ENCODE measurements around the gene AGXT.
A peak's percentile ranks its signal among the peaks of the same experiment; 100 is the strongest.
"Not testable (repeated sequence)": the region's sequence is repeated elsewhere in the genome, so short reads cannot be mapped to it uniquely, and the experiment has no call there.

The AGXT gene

DNA sequence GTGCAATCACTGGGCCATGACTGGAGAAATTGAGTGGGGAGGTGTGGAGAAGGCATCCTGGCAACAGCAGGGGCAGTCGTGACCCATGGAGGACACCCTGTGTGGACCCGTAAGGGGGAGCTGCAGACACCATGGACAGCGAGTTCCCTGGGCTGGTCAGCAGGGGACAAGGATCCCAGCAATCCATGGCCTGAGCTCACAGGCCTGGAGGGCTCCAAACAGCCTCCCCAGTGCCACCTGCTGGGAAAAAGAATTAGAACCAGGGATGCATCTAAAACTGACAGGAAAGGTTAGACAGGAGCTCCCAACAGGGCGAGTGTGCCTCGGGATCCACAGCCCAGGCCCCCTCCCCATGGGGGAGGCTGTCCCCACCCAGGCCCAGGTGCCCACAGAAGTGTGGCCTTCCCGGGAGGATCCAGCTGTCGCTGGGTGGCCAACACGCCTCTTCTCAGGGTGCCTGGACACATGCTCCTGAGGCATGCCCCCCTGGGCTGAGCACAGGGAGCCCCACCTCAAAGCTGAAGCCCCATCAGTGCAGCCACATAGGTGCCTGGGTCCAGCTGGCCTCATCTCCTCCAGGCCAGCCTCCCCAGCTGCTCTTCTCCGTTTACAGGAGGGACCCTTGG lies 28.1 kb upstream of the AGXT start:
- peak; percentile 74 for DNase-seq (ENCODE audit: low spot score)

DNA sequence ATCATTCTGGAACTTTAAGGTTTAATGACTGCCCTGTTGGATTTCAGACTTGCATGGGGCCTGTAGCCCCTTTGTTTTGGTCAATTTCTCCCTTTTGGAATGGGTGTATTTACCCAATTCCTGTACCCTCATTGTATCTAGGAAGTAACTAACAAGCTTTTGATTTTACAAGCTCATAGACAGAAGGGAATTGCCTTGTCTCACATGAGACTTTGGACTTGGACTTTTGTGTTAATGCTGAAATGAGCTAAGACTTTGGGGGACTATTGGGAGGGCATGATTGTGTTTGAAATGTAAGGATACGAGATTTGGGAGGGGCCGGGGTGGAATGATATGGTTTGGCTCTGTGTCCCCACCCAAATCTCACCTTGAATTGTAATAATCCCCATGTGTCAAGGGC lies 22.3 kb upstream of the AGXT start:
- not testable (repeated sequence) for DNase-seq (ENCODE audit: low spot score)

DNA sequence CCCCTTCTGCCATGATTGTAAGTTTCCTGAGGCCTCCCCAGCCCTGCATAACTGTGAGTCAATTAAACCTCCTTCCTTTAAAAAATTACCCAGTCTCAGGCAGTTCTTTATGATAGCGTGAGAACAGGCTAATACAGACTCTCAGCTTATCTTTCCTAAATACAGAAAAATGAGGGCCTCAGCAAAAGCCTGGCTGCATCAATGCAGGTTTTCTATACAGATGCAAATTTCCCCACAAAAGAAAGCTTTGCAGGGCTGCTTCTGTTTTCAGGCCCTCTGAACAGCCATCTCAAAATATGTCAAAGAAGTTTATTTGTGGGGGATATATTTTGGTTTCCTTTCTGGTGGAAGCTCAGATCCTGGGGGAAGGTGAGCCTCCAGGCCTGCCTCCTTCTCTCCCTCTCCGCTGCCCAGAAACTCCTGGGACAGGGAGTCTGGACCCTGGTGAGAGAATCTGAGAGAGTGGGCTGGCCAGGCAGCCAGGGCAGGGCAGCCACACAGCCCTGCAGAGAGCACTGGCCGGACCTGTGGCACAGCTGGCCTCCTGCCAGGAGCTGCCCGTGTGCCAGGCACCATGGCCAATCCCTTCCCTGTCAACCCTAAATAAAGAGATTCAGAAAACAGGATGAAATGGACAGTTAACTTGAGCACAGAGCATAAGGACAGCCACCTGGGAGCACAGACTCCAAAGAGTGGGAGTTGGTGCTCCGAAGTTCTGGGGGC lies 21.6 kb upstream of the AGXT start:
- DNase-seq (ENCODE audit: low spot score), result no peak

DNA sequence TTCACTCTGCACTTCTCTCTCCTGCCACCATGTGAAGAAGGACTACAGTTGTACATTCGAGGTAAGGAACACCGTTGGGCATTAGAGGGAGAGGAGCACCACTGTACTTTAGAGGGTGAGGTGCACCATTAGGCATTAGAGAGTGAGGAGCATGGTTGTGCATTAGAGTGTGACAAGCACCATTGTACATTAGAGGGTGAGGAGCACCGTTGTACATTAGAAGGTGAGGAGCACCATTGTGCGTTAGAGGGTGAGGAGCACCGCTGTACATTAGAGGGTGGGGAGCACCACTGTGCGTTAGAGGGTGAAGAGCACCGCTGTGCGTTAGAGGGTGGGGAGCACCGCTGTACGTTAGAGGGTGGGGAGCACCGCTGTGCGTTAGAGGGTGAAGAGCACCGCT lies 20.8 kb upstream of the AGXT start:
- DNase-seq (ENCODE audit: low spot score), result no peak

DNA sequence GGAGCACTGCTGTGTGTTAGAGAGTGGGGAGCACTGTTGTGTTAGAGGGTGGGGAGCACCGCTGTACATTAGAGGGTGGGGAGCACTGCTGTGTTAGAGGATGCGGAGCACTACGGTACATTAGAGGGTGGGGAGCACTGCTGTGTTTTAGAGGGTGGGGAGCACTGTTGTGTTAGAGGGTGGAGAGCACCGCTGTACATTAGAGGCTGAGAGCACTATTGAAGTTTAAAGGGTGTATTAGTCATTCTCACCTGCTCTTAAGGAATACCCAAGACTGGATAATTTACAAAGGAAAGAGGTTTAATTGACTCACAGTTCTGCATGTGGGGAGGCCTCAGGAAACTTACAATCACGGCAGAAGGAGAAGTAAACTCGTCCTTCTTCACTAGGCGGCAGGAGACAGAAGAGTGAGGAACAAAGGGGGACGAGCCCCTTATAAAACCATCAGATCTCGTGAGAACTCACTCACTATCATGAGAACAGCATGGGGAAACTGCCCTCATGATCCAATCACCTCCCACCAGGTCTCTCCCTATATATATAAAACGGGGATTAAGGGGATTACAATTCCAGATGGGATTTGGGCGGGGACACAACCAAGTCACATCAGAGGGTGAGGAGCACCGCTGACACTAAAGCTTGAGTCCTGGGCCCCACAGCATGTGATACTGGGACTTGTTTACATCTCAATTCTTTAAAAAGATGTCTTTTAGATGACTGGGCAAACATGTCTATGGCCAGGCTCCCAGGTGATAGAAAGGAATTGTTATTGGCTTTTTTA lies 19.5 kb upstream of the AGXT start:
- no peak for DNase-seq (ENCODE audit: low spot score)

DNA sequence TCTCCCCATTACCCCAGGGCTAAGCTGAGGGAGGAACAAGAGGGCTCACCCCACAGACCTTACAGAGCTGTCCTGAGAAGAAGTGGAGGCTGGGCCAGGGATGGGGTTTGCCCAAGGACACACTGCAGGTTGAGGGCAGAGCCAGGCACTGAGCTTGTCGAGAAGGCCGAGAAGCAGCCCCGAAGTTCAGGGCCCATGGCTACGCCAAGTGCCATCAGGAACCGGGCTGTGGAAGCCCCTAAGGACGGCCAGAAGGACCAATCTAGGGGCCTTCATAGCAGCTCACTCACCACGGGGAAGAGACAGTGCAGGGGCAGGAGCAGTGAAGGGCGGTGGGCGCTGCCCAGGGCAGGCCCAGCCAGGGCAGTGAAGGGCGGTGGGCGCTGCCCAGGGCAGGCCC lies 18.6 kb upstream of the AGXT start:
- DNase-seq (ENCODE audit: low spot score), result no peak

DNA sequence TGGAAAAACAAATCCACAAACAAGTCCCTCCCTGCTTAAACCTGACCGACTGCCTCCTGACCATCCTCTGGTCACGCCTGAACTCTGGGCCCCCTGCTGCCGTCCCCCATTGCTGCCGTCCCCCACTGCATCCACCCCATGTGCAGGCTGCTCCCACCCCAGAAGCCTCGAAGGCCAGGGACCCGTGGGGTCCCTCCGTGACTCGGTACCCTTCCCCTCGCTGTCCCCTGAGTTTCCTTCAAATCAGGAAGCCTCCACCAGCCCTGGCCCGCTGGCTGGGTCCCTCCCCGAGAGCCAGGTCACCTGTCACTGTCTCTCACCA lies 17.9 kb upstream of the AGXT start:
- DNase-seq (ENCODE audit: low spot score), result no peak

DNA sequence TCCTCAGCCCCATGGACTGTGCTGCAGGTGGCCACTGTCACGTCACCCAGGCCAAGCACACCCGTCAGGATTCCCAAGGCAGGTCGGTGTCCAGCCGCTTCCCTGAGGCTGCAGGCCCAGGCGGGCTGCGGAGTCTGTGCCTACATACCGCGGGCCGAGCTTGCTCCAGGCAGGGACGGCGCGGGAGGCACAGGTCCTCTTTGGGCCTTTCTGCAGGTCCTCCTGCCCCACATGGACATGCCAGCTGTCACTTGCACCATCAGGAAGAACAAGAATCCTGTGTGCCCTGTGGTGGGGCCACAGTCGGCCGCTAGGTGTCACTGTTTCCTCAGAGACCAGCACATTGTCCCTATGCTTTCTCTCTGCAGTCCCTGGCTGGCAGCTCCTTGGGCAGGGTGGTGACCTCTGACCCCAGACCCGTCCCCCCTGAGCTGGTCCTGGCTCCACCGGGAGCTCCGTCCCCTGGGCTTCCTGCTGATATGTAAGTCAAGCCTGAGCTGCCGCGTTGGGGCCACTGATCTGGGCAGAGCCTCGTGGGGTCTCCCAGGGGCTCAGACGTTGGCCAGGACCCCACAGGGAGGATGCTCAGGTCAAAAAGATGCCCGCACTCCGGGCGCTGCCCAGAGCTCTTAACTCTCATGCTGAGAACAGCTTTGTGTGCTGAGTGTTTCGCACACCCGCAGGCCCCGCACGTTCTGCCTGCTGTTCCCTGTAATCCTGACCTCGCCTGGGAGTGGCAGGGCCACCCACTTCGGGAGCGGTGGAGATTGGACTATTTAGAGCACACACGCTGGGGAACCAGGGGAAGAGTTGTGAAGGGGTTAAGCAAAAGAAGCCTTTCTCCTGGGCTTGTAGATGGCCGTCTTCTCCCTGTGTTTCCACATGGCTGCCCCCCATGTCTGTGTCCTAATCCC lies 17.3 kb upstream of the AGXT start:
- DNase-seq (ENCODE audit: low spot score), result peak; percentile 95

DNA sequence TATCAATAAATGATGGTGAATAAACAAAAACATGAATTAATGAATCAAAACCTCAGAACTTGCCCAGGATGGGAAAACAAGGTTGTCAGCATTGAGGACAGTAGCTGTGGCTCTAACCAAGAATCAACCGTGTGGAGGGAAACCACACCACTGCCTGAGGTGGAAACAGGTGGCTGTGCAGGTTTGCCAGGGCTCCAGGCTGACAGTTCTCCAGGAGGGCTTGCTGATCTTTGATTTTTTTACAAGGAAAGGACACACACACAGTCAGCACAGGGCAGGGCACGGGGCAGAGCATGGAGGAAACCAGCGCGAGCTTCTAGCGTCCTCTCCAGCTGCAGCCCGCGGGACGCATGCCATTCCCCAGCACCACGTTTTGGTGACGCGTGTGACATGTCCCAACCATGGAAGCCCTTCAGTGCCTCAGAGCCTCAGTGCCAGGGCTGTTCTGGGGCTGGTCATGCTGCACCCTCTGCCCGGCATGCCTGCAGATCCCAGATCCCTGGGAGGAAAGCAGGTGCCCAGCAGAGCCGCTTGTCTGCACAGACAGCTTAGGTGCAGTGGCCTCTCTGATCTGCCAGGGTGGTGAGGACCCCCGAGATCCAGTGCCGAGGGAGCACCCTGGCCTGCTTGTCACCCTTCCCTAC lies 15.8 kb upstream of the AGXT start:
- DNase-seq (ENCODE audit: low spot score), result no peak

DNA sequence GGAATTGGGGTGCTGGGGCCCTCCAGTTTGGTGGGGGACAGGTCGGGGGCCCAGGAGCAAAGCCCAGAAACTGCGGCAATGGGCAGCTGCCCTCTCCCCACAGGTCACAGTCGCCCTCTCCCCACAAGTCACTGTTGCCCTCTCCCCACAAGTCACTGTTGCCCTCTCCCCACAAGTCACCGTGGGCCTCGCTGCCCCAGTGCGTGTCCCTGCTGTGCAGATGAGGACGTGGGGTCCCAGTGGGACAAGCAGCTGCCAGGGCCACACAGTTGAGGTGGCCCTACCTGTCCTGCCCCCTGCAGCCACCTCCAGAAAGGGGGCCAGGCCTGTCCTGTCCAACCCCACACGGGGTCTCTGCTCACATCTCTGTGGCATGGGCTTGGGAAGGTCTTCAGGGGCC lies 13.0 kb upstream of the AGXT start:
- DNase-seq (ENCODE audit: low spot score), result no peak

DNA sequence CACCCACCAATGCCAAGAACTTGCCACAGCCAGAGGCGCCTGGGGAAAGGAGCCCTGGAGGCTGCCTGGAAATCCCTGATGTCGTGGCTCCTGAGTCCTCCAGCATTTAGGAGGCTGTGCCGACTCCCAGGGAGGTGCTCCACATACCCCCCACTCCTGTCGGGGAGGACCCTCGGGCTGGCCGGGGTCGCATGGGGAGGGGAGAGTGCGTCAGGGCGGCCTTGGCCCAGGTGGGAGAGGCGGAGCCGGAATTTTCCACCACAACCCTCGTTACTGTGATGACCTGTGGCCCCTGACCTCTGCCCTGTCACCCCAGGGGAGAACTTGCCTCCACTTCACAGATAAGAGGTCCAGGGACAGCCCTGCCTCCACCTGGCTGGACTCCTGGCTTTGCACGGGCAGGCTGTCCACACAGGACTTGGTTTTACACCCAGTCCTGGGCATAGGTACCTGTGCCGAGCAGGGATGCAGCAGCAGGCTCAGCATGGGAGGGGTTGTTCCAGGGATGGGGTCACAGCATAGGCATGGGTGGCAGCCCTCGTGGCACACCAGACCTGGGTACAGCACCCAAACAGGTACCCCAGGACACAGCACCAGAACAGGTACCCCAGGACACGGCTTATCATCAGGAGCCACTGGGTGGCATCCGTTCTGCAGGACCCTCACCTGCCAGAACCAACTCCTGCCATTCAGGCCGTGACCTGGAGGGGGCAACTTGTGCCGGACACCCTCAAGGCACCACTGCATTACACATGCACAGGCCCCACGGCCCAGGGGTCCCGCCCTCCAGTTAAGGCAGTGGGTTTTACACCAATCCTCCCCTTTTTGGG lies 12.3 kb upstream of the AGXT start:
- DNase-seq (ENCODE audit: low spot score), result peak; percentile 54

DNA sequence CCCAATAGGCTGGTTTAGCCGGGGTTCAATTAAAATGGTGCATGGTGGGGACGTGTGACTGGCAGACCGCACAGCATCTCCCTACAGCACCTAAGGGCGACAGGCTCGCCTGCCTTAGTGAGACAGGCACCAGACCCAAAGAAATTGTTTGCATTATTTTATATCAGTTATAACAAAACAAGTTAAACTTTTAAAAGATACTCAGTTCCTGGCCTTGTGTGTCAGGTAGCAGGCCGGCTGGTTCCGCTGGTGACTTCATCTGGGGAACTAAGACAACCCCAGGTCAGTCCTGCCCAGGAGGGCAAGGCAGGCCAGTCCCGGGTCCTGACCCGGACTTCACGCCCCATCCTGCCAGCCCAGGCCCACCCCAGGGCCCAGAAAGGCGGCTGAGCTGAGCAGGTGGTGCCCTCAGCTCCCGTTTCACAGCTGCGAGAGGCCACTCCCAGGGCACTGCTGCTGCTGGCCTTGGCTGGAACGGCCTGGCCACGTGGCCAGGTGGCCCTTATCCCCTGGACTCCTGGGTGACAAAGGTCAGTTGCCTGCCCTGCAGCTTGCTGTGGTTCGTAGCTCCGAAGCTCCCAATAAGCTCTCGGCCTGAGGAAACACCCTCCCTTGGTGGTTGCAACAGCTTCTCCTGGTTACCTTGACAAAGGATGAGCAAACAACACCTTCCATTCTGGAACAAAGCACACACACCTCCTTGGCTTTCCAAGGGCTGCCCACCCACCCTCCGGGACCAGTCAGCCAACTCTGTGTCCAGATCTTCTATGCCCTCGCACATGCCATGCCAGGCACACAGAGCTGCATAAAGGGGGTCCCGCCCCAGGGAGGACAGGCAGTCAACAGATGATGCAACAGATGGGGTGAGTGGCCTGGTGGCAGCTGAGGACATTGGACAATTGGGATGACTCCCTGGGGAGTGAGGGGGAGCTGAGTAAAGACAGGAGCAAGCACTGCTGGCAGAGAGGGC lies 11.3 kb upstream of the AGXT start:
- no peak for DNase-seq (ENCODE audit: low spot score)

DNA sequence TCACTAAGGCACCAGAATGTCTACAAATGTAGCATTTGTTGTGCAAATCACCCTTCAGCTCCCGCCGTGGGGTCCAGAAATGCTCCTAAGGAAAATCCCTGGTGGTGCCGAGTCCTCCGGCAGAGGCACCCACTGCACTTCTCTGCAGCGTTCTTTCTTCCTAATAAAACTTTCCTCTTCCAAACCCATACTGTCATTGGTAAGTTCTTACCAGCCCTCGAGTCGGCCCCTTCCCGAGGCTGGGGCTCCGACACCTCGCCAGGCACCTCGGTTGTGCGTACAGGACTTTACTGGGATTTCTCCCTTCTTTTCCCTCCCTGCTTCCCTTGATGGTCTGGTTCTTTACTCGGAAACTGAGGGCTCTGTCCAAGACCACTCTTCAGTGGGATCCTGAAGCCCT lies 10.3 kb upstream of the AGXT start:
- no peak for DNase-seq (ENCODE audit: low spot score)

DNA sequence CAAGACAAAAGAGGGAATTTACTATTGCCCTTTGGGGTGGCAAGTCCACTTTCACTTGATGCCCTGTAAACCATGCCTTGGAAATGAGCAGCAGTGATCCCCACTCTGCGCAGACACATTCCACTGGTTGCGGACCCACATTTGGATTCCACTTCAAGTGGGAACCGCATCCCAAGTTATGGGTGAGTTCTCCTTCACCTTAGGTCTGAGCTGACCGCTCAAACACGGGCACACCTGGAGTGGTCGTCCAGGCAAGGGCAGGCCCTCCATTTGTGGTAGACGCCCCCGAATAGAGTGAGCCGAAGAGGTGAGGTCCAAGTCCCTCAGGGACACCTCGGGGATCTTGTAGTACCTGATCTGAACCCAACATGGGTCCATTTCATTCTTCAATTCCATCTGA lies 9.8 kb upstream of the AGXT start:
- no peak for DNase-seq (ENCODE audit: low spot score)

DNA sequence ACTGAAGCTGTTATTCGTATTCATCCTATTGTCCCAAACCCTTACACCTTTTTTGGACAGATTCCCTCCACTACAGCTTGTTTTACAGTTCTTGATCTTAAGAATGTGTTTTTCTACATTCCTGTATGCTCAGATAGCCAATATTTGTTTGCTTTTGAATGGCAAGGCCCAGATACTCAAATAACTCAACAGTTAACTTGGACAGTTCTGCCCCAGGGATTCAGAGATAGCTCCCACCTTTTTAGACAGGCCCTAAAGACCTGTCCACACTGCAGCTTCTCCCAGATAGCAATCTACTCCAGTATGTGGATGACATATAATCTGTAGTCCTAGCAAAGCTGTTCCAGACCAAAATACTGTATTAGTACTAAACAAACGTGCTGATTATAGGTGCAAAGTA lies 7.1 kb upstream of the AGXT start:
- no peak for DNase-seq (ENCODE audit: low spot score)

DNA sequence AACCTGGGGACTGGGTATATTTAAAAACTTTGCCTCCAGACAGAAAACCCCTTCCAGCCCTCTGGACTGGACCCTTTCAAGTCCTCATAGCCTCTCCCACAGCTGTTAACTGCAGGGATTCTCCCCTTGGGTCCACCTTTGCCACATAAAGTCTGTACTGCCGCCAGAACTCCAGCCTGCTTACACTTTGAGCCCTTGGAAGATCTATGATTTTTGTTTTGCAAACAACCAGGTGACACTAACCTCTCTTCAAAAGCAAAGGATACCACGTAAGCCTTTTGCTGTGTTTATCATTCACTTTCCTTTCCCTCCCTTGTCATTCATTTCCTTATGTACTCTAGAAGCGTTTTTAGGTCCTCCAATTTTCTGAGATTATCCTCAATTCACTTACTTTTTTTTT lies 4.1 kb upstream of the AGXT start:
- DNase-seq (ENCODE audit: low spot score), result no peak

DNA sequence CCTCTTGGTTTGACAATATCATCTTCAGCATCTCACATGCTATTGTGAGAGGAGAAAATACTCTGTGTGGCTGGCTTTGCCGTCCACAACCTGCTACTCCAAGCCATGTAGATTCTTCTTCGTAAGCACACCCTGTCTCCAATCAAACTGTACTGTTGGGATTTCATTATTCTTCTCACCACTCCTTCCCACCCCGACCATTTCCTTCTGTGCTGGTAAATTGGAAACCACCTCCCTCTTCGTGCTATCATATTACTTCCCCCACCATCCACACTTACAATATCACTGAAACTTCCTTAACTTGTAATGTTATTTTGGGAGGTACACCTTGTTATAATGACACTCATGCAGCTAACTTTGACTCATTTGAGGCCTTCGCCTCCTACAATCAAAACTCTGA lies 3.2 kb upstream of the AGXT start:
- no peak for DNase-seq (ENCODE audit: low spot score)

DNA sequence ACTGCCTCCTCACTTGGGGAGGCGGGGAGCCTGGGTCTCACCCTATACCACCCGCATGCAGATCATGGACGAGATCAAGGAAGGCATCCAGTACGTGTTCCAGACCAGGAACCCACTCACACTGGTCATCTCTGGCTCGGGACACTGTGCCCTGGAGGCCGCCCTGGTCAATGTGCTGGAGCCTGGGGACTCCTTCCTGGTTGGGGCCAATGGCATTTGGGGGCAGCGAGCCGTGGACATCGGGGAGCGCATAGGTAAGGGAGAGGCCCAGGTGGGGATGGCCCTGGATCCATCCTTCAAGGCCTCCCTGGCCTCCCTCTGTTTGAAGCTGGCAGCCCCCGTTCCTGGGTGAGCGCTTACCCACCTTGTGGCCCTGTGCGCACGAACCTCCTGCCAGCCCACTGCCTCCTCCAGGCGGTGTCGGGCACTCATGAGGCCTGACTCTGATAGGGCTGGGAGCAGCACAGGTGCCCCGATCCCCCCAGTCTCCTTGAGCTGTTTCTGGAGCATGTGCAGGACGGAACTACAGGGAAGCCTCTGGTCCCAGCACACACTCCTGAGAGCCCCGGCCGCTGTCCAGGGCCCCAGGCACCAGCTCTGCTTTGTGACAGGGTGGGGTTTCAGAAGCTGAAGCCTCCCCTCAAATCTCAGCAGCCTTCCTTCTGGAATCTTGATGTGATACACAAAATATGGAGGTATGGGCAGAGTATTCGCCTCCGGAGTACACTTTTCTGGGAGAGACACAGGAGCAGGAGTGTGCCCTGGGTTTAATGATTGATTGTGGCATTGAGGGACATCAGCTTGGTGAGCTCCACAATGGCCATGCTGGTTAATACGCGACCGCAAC lies 708 bp downstream of the AGXT start:
- DNase-seq (ENCODE audit: low spot score), result no peak
